ENCODE data around the gene NEURL1B.

Gene NEURL1B

GRCh38 chr5:172611913-172612312, 29.1 kb upstream of the NEURL1B start:
- no peak for DNase-seq

GRCh38 chr5:172612771-172613170, 28.3 kb upstream of the NEURL1B start:
- no peak for DNase-seq

- no peak for DNase-seq
Observed at GRCh38 chr5:172616136-172616535, 24.9 kb upstream of the NEURL1B start.

- DNase-seq = no peak
Observed at GRCh38 chr5:172616730-172617129, 24.3 kb upstream of the NEURL1B start.

DNA sequence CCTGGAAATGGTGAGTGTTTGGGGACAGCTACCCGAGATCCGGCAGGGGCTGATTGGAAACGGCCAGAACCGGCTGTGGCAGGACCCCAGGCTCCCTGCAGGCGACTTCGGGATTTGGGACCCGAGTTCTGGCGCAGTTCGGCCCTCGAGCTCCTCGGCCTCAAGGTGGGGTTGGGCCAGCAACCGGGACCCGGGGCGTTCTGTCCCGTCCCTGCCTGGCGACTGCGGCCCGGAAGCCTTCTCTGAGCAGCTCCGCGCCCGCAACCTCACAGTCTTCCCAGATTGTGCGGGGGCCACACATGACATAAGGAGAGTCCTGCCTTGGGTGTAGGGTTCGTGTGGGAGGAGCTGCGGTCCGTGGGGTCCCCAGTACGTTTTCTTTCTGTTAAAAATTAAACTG, 23.2 kb upstream of the NEURL1B start:
- DNase-seq = no peak

DNA sequence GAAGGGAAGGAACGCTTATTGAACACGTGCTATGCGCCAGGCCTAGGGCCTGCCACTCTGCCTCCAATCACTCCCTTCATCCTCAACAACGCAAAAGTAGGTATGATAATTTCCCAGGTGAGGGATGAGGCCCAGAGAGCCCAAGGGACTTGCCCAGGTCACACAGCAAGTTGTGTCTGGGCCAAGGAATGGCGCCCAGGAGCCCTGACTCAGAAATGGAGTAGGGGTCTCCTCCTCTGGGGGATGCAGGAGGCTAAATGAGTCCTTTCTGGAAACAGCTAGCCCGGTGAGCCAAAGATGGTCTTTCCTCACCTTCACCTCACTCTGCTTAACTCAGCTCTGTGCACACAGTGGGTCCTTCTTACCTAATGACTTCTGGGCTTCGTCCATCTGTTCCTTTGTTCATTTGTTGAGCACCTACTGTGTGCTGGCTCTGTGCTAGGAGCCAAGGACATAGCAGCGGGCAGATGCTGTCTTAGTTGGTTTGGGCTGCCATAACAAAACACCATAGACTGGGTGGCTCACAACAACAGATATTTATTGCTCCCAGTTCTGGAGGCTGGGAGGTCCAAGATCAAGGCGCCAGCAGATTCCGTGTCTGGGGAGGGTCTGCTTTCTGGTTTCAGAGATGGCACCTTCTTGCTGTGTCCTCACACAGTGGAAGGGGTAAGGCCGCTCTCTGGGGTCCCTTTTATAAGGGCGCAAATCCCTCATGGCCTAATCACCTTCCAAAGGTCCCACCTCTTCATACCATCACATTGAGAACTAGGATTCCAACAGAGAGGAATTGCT, 22.3 kb upstream of the NEURL1B start:
- DNase-seq = no peak

- no peak for DNase-seq
Observed at GRCh38 chr5:172620506-172620905, 20.6 kb upstream of the NEURL1B start.

GRCh38 chr5:172622091-172623046, 18.7 kb upstream of the NEURL1B start:
- DNase-seq = no peak

- no peak for DNase-seq
Observed at GRCh38 chr5:172623313-172623980, 17.6 kb upstream of the NEURL1B start.

DNA sequence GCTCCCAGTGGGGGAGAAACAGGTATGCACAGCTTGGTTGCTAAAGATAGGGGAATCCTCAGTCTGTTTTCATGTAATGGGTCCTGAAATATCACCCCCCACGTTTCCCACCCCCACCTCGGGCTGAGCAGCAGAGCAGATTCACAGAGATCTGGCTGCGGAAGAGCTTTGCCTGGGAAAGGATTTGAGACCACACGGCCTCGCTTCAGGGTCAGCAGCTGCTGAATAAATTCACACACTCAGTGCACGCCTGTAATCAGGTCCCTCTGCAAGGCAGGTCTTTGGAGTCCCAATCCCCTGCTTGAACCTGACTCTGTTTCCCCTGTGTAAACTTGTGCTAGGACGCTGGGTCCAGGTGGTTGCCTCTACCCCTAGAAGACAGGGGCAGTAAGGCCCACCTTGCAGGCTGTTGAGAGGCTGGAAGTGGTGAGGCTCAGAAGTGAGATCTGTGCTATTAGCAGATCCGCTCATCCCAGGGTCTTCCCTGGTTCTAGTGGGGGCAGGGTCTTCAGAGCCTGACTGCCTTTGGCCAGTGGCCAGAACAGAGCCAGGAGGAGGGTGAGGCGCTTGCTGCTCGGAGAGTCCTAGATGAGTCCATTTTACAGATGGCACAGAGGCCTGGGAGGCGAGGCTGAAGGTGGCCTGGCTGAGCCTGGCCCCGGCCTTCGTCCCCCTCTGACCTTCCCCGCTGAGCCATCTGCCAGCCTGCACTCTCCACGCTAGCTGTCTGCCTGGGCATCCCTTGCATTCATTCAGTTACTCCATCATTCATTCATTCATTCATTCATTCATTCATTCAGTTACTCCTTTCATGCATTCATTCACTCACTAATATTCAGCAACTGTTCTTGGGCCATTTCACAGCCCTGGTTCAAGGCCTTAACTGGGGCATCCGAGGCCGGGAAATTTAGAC, 16.7 kb upstream of the NEURL1B start:
- no peak for DNase-seq

DNA sequence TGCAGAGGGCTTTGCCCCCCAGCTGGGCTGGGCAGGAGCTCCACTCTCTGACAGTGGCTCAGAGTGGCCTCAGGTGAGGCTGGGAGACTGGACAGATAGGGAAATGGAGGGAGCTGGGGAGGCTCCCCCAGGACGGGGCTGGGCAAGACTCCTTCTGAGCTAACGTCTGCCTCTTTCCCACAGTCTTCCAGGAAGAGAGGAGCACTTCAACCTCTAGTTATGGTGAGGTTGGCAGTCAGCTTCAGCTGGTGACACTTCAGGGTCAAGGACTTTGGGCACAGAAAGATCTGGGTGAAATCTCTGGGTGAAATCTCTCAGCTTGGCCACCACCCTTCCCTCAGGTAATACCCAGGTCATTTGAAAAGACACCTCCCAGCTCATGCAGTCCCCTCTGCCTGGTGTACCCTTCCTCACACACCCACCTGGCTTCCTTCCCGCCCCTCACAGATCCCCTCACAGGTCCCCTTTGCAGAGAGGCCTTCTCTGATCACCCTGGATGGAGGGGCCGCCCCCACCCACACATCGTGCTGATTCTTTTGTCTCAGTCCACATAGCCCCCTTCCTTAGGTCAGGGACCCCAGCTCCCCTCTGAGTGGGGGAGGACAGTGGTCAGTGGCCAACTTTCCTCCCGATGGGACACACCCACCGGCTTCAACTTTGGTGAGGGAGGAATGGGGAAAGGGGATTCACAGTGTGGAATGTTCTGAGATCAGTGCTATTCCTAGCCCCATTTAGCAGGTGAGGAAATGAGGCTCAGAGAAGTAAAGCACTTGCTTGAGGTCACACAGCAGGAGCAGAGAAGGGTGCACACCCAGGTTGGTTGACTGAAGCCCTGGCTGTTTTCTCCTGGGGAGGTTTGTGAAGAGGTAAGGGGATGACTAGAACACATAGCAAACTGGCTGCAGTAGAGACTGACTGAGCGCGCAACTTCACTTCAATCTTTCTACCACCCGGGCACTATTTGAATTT, 15.8 kb upstream of the NEURL1B start:
- DNase-seq = no peak

DNA sequence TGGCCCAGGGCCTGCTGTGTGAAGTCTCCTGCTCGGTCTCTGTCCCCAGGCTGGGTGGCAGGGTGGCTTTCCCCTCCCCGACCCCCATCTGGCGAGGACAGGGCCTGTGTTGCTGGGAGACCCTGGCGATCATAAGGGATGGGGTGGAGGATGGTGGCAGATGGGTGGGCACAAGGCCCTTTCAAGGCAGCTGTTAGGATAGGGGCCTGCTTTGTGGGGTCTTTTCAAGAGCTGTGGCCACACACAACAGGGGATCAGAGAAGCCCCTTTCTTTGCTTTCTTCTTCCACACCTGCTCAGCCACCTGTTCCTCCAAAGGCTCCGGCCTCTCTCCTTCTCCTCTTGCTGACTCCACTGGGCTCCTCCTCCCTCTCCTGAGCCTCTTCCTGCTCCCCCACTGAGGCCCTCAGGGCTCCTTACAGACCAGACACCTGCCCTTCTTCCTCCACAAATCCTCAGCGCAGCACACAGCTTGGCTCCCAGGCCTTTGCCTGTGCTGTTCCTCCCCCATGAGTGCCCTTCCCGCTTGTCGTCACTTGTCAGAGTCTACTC, 15.0 kb upstream of the NEURL1B start:
- no peak for DNase-seq

DNA sequence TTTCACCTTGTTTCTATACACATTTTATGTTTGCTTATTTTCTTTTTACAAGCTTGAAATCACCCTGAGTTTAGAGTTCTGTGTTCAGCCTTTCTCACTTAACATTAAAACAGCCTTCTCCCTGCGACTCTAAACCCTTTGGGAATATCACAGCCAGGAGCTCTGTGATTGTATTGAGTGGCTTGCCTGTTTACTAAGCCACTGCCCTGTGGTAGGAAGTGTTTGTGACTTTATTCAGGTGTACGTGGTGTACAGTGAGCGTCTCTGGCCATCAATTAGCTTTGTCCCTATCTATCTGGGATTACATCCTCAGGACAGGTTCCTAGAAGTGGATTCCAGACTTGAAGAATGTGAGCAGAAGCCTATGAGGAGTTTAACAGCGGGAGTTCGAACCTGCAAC, 11.0 kb upstream of the NEURL1B start:
- no peak for DNase-seq

GRCh38 chr5:172630482-172630881, 10.6 kb upstream of the NEURL1B start:
- DNase-seq = no peak

DNA sequence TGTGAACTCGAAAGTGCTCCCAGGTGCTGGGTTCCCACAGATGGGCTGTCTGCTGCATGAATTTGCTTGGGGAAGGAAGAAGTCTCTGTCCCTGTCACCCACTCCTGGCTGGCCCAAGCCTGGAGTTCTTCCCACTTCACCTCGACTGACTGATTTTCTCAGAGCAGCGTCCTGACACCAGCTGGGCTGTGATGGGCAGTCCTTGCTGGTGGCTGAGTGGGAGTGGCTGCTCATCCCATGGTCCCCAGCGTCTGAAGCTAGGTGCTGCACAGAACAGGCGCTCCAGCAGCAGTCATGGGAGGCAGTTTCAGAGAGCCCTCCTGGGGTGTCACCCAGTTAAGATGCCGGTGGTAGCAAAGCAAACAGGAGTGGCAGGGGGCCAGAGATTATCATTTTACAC, 10.1 kb upstream of the NEURL1B start:
- no peak for DNase-seq

GRCh38 chr5:172632346-172633092, 8.5 kb upstream of the NEURL1B start:
- no peak for DNase-seq

- no peak for DNase-seq
Observed at GRCh38 chr5:172633403-172633970, 7.6 kb upstream of the NEURL1B start.

- DNase-seq = no peak
Observed at GRCh38 chr5:172634106-172634899, 6.8 kb upstream of the NEURL1B start.

DNA sequence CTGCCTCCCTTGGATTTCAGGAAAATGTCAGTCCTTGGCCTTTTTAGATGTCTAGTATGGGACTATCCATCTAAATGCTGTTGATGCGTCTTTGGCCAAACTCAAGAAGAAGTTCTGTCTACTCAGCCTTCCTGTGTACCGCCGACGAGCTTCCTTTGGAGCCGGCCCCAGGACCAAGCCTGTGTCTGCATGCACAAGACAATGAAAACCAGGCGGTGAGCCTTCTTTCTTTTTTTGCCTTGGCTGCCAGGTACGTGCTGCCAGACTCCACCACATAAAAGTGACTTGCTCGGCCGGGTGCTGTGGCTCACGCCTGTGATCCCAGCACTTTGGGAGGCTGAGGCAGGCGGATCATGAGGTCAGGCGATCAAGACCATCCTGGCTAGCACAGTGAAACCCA, 6.0 kb upstream of the NEURL1B start:
- no peak for DNase-seq
